ENCODE data around the gene PHYKPL.
A peak's percentile ranks its signal among the peaks of the same experiment; 100 is the strongest.

PHYKPL gene

DNA sequence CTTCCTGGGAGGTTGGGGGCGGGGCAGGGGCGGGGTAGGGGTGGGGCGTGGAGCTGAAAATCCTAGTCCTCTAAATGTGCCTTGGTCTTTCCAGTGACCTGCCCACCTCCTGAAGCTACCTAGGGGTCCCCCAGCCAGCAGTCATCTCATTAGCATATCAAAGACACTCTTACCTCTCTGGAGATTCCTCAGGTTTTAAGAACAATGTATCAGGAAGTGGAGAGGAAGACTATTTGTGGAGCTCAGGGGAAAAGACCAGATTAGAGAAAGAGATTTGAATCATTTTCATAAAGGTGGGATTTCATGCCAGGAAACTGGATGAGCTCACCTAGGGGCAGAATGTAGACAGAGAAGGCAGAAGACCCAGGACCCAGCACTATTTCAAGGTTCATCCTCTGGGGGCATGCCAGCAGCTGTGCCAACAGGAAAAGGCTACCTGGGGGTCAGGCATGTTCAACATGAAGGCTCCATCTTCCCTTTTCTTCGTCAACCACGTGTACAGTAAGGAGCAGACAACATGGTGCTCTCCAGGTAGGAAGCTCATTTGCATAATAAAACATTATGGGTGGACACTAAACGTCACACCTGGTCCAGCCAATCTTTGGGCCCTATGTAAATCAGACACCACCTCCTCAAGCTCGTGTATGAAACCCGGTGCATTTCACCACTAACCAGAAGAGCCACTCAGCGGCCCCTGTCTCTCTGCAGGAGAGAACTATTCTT lies 52.3 kb downstream of the PHYKPL start:
- no peak for DNase-seq

DNA sequence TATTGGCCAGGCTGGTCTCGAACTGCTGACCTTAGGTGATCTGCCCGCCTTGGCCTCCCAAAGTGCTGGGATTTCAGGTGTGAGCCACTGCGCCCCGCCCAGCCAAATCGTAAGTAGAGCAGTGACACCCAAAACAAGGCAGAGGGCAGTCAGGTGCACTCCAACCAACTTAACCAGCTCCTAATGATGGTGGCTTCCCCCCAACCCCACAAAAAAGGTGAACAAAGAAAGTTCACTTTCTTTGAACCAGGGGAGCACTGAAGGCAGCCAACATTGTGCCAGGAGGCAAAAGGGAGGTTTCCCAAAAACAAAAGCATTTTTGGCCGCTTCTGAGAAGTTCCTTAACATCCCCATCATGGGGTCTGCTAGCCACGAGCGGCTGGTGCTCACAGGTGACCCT lies 55.0 kb downstream of the PHYKPL start:
- no peak for DNase-seq

DNA sequence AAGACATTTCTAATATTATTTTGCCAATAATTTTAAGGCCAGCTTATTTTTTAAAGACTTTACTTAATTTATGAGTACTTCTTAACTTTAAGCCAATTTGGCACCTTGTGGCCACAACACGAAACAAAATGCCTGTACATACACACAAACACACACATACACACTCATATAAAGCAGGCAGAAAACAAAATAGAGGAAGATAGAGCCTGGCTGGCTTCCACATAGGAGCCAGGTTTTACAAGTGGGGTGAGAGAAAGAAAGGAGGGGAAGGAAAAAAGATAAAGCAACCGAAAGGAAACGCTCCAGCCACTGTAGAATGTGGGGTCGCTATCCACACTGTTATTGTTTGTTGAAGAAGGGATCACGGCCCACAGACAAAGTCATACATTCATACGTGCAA lies 55.8 kb downstream of the PHYKPL start:
- no peak for DNase-seq

GRCh38 chr5:178174456-178174855 lies 58.1 kb downstream of the PHYKPL start:
- DNase-seq = no peak

GRCh38 chr5:178170455-178170854 lies 62.1 kb downstream of the PHYKPL start:
- no peak for DNase-seq

- DNase-seq = no peak
Measured at GRCh38 chr5:178165581-178165980, 67.0 kb downstream of the PHYKPL start.

- peak; percentile 52 for DNase-seq
Measured at GRCh38 chr5:178163772-178164735, 68.5 kb downstream of the PHYKPL start.

DNA sequence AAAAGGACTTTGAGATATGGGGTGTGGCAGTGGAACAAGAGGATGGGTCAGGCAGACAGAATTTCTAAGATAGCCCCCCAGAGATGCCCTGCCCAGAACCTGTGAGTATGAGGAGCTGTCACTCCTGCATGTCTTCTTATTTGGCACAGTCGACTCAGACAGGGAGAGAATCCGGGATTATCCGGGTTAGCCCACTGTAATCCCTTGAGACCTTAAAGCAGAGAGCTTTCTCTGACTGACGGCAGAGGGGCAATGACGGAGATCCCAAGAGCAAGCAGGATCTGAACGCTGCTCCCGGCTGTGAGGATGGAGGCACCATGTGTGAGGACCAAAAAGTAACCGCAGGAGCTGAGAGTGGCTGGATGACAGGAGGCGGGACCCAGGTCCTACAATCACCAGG lies 70.1 kb downstream of the PHYKPL start:
- no peak for DNase-seq

GRCh38 chr5:178160176-178160575 lies 72.4 kb downstream of the PHYKPL start:
- DNase-seq = no peak

All from NCI-H2171 (cell line).